Cortex of kidney (tissue), 1 donor: Measurements from ENCODE around the gene ULK1.

ENCODE experiments used
- DNase-seq: peaks from one replicate; lab custom pipeline; 2025; lab: John Stamatoyannopoulos, UW

ULK1 gene

GRCh38 chr12:131920157-131920508 lies 25.7 kb downstream of the ULK1 start:
- DNase-seq: no peak

DNA sequence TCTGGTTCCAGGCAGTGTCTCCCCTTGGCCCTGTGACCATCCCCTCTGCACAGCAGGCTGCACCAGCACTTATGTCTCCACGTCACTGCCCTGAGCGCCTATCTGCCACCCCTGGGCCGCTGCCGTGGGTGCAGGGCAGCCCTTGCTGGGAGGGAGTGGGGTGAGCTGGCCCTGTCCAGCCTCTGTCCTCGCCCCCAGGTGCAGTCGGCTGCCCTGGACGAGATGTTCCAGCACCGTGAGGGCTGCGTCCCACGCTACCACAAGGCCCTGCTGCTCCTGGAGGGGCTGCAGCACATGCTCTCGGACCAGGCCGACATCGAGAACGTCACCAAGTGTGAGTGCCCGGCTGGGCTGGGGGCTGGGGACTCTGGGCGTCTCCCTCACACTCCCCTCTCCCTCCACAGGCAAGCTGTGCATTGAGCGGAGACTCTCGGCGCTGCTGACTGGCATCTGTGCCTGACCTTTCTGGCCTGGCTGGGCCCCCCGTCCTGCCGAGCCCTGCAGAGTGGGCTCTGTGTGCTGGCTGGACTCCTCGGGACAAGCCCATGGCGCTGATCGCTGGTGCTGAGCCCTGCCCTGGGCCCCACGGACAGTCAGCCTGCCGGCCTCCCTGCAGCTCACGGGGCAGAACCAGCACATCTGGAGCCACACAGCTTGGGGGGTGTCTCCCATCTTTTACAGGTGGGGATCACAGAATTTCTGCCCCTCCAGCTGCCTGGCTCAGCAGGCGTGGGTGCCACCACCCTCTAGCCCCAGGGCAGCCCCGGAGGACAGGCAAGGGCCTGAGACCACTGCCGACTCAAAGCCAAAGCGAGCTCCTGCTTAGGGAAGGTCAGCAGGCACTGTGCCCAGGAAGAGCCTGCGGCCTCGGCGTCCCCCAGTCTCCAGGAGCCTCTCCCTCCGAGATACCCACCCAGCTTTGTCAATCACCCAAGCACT lies 26.7 kb downstream of the ULK1 start:
- no peak for DNase-seq

GRCh38 chr12:131921866-131922769 lies 27.7 kb downstream of the ULK1 start:
- DNase-seq: no peak

- no peak for DNase-seq
Measured at GRCh38 chr12:131922772-131923171, 28.4 kb downstream of the ULK1 start.

DNA sequence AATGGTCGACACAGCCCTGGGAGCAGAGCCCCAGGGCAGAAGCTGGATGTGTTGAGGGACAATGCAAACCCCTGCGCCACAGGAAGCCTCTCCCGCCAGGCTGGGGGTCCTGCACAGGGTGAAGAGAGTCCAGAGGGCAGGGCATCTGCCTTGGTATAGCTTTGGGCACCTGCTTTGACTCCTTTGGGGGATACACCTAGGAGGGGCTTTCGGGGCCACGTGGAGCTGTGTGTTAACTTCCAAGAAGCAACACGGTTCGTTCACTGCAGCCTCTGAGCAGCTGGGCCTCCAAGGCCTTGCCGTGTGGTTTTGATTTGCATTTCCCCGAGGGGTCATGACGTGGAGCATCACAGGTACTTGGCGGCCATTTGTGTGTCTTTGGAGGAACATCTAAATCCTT lies 28.8 kb downstream of the ULK1 start:
- no peak for DNase-seq

- no peak for DNase-seq
Measured at GRCh38 chr12:131927110-131928079, 33.0 kb downstream of the ULK1 start.

- DNase-seq: no peak
Measured at GRCh38 chr12:131928080-131928710, 33.8 kb downstream of the ULK1 start.

DNA sequence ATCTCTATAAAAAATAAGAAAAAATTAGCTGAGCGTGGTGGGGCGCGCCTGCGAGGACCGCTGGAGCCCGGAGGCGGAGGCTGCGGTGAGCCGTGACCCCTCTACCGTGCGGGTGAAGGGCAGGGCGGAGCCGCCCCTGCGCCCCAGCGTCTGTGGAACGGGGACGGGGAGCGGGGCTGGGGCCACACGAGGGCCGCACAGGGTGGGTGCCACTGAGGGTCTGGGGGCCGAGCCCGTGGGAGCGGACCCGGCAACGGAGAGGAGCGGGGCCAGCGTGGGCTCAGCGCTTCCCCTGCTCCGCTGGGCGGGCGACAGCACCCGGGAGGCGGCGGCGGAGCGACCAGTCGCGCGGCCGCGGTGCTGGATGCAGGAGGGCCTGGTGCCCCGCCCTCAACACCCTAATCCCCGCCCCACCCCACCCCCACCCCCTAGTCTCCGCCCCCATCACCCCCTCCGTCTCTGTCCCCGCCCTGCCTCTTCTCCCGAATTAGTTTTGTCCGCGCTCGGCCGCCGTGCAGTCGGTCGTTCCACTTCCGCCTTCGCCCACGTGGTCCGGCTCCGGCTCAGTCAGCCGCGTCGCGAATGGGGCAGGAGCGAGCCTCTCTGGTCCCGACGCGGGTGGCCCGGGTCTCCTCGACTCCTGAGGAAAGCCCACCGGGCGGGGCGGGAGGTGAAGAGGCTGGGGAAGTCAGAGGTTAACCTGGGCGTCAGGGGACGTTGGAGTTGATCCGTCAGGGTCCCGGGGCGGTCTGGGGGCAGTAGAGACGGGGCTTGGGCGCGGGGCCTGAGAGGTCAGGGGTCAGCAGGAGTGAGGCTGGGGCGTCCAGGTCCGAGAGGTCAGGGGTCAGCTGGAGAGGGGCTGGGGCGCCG lies 34.5 kb downstream of the ULK1 start, which contains the start of gene PUS1:
PUS1 (plus strand) TSS at position 566 of the 870 bp plus-strand sequence. CDS start 447 bp downstream, outside the sequence.
- DNase-seq: no peak

DNA sequence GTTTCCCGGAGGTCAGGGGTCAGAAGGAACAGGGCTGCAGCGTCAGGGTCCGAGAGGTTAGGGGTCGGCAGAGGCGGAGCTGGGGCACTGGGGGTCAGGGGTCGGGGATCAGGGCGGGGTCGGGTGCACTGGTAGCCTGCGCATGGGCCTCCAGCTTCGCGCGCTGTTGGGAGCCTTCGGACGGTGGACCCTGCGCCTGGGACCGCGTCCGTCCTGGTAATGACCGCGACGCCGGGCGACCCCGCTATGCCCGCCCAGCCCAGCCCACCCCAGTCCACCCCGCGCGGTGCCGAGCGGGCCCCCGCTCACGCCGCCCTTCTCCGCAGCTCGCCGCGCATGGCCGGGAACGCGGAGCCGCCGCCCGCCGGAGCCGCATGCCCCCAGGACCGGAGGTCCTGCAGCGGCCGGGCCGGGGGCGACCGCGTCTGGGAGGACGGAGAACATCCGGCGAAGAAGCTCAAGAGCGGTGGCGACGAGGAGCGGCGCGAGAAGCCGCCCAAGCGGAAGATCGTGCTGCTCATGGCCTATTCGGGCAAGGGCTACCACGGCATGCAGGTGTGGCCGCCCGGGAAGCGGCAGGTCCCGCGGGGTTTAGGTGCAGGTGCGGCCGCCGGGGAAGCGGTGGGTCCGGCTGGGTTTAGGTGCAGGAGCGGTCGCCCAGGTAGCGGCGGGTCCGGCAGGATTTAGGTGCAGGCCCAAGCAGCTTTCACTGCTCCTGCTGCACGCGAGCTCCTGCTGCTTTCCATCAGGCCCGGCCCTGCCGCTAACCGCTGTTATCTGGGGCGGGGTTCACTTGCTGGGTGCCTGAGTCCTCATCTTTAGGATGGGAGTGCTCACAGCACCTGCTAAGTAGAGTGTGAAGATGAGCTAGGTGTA lies 35.4 kb downstream of the ULK1 start:
- DNase-seq: no peak

DNA sequence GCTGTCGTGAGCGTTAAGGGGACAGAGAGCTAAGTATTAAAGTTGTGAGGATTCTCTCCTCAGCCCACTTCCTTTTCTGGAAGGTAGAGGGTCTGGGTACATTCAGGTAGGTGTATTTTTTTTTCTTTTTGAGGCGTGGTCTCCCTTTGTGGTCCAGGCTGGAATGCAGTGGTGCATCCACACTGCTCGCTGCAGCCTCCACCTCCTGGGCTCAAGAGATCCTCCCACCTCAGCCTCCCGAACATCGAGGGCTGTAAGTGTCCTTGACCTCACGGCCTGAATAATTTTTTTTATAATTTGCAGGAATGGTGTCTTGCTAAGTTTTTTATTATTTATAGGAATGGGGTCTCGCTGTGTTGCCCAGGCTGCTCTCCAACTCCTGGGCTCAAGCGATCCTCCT lies 36.1 kb downstream of the ULK1 start:
- no peak for DNase-seq

DNA sequence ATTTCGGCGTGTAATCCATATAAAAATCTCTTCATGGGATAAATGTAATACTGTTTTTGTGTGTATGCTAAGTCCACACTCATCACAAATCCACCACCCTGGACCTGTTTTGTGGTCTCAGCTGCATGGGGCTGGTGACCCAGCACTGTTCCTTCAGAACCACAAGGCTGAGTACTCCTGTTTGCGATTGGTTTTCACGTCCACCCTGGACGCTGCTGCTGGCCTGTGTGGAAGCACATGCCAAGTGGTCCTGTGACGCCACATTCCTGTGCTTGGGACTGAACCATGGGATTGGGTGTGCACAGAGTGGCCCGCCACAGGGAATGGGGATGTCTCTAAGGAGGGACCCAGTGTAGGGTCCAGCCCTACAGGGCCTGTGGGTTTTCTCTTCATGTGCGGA lies 39.0 kb downstream of the ULK1 start:
- no peak for DNase-seq

DNA sequence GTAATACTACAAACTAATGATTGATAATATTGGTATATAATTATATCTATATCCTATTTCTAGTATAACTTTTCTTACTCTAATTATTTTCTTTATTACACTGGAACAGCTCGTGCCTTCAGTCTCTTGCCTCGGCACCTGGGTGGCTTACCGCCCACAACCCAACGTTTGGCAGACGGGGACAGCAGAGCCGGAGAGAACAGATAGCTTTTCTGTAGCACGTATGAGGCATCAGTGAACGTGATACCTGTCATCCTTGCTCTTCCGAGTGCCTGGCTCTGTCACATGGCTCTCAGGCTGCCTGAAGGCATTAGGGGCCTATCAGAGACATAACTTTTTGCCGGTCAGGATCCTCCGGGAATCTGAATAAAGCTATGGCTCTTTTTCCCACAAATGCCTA lies 40.1 kb downstream of the ULK1 start:
- DNase-seq: no peak

DNA sequence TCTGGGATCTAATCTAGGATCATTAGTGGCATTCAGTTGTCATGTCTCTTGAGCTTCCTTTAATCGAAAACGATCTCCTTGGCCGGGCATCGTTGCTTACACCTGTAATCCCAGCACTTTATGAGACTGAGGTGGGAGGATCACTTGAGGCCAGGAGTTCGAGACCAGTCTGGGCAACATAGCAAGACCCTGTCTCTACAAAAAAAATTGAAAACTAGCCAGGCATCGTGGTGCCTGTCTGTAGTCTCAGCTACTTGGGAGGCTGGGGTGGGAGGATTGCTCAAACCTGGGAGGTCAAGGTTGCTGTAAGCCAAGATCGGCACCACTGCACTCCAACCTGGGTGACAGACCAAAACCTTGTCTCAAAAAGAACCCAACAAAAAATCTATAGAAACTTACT lies 43.7 kb downstream of the ULK1 start:
- DNase-seq: no peak

DNA sequence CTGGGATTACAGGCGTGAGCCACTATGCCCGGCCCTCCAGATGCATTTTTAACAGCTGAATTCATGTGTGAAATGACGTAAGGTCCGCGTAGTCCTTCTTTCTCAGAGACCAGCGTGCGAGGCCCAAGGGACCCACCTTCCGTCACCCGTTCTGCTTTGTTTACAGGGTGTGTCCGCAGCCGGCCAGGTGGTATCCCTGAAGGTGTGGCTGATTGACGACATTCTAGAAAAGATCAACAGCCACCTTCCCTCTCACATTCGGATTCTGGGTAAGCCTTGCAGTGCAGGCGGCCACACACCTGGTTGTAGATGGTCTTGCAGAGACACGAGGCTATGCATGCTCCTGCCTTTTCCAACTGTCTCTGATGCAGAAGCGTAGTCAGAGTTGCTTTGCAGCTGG lies 44.6 kb downstream of the ULK1 start:
- DNase-seq: no peak

DNA sequence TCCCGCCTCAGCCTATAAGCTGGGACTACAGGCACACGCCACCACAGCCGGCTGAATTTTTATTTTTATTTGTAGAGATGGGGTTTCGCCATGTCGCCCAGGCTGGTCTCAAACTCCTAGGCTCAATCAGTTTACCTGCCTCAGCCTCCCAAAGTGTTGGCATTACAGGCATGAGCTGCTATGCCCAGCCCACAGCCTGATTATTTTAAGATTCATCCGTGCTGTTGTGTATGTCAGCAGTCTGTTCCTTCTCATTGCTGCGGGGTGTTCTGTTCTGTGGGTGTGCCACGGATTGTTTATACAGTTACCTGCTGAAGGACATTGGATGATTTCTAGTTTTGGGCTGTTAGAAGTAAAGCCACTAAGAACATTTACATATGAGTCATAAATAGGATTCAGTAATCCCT lies 45.7 kb downstream of the ULK1 start:
- no peak for DNase-seq

DNA sequence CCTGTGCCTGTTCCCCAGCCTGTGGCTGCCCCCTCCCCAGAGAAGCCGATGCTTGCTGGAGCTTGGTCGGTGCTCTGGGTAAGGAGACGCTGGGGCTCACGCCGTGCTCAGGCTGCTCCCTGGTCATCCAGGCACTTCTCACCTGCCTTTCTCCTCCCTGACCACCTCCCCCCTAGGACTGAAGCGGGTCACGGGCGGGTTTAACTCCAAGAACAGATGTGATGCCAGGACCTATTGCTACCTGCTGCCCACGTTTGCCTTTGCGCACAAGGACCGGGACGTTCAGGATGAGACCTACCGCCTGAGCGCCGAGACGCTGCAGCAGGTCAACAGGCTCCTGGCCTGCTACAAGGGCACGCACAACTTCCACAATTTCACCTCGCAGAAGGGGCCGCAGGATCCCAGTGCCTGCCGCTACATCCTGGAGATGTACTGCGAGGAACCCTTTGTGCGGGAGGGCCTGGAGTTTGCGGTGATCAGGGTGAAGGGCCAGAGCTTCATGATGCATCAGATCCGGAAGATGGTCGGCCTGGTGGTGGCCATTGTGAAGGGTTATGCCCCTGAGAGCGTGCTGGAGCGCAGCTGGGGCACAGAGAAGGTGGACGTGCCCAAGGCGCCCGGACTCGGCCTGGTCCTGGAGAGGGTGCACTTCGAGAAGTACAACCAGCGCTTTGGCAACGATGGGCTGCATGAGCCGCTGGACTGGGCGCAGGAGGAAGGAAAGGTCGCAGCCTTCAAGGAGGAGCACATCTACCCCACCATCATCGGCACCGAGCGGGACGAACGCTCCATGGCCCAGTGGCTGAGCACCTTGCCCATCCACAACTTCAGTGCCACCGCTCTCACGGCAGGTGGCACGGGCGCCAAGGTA lies 46.9 kb downstream of the ULK1 start:
- DNase-seq: no peak

GRCh38 chr12:131941987-131942341 lies 47.5 kb downstream of the ULK1 start:
- DNase-seq: no peak

DNA sequence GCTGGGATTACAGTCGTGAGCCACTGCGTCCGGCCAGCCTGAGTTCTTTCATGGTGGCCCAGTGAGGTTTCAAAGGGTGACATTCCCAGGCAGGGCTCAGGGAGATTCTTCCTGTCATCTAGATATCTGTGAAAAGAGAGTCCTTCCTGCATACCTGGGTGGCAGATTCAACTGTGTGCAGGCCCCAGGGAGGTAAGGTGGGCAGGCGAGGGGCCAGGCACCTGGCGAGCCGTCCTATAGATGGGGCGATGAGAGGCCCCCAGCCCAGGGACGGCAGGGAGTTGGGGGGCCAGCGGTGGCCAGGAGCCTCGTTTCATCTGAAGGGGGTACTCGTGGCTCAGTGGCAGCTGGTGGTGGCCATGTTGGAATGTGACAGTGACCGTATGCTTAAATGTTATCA lies 48.2 kb downstream of the ULK1 start:
- no peak for DNase-seq
